ENCODE results near the gene SRRM3.
A peak's percentile ranks its signal among the peaks of the same experiment; 100 is the strongest.
"Not testable (repeated sequence)": the region's sequence is repeated elsewhere in the genome, so short reads cannot be mapped to it uniquely, and the experiment has no call there.

Gene SRRM3

DNA sequence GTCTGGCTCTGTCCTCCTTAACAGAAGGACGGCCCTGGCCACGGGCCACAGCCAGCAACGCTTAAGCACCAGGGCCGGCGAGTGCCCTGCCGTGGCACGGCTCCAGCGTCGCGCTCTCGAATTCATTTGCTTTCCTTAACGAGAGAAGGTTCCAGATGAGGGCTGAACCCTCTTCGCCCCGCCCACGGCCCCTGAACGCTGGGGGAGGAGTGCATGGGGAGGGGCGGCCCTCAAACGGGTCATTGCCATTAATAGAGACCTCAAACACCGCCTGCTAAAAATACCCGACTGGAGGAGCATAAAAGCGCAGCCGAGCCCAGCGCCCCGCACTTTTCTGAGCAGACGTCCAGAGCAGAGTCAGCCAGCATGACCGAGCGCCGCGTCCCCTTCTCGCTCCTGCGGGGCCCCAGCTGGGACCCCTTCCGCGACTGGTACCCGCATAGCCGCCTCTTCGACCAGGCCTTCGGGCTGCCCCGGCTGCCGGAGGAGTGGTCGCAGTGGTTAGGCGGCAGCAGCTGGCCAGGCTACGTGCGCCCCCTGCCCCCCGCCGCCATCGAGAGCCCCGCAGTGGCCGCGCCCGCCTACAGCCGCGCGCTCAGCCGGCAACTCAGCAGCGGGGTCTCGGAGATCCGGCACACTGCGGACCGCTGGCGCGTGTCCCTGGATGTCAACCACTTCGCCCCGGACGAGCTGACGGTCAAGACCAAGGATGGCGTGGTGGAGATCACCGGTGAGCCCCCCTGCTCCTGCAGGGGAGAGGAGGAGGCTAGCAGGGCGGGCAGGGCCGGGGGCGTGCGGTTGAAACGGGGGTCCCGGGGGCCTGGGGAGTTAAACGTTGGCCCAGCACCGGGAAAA, 100.9 kb downstream of the SRRM3 start, which contains the start of gene HSPB1:
TSS of gene HSPB1 (plus strand) at position 327 of the 855 bp plus-strand sequence. CDS start at position 367, 40 bp downstream.
- TF ChIP-seq, protein P1, sequence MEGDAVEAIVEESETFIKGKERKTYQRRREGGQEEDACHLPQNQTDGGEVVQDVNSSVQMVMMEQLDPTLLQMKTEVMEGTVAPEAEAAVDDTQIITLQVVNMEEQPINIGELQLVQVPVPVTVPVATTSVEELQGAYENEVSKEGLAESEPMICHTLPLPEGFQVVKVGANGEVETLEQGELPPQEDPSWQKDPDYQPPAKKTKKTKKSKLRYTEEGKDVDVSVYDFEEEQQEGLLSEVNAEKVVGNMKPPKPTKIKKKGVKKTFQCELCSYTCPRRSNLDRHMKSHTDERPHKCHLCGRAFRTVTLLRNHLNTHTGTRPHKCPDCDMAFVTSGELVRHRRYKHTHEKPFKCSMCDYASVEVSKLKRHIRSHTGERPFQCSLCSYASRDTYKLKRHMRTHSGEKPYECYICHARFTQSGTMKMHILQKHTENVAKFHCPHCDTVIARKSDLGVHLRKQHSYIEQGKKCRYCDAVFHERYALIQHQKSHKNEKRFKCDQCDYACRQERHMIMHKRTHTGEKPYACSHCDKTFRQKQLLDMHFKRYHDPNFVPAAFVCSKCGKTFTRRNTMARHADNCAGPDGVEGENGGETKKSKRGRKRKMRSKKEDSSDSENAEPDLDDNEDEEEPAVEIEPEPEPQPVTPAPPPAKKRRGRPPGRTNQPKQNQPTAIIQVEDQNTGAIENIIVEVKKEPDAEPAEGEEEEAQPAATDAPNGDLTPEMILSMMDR (IDR thresholded peaks at IDR 0.05; ENCODE audit: low read depth, low read length, missing control alignments): no peak
- peak within 1 kb of the TSS; percentile 78 for H3K4me3 ChIP-seq (replicated peaks; ENCODE audit: low read depth, low read length)
- no peak for DNase-seq (ENCODE audit: extremely low read depth, low read depth)

DNA sequence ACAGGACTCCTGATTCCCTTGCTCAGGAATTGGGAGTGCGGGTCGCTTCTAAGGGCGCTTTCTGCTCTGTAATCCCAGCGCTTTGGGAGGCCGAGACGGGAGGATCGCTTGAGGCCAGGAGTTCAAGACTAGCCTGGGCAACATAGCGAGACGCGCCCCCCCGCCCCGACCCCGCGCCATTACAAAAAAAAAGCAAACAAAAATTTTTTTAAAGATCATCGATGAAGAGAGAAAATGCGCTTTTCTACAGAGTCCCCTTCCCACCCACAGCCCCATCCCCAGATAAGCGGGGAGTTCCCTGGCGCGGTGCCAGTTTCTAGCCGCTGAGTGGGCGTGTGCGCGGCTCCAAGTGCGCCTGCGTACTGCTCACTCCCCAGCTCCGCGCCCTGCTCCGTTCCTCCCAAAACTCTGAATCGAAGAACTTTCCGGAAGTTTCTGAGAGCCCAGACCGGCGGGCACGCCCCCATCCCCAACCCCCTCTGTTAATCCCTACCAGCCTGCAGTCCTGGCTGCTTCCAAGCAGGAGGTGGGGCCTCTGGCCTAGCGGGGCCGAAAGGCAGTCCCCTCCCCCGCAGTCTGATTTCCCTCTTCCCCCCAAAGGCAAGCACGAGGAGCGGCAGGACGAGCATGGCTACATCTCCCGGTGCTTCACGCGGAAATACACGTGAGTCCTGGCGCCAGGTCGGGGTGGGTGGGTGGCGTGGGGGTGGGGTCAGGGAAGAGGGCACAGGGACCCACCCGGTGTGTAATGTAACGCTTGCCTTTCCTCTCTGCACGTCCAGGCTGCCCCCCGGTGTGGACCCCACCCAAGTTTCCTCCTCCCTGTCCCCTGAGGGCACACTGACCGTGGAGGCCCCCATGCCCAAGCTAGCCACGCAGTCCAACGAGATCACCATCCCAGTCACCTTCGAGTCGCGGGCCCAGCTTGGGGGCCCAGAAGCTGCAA, 101.8 kb downstream of the SRRM3 start:
- peak overlapping the region; percentile 78 for H3K4me3 ChIP-seq (replicated peaks; ENCODE audit: low read depth, low read length)
- peak; percentile 82 for DNase-seq (ENCODE audit: extremely low read depth, low read depth)
- TF ChIP-seq, protein P1 (IDR thresholded peaks at IDR 0.05; ENCODE audit: low read depth, low read length, missing control alignments): no peak

- peak overlapping the region; percentile 78; the same call in 1 of the 2 replicates for H3K4me3 ChIP-seq (replicated peaks; ENCODE audit: low read depth, low read length)
- no peak for DNase-seq (ENCODE audit: extremely low read depth, low read depth)
Measured at GRCh38 chr7:76304888-76305375, 103.2 kb downstream of the SRRM3 start.

GRCh38 chr7:76308874-76309273, 107.2 kb downstream of the SRRM3 start:
- DNase-seq (ENCODE audit: extremely low read depth, low read depth); H3K4me3 ChIP-seq (replicated peaks; ENCODE audit: low read depth, low read length): not testable (repeated sequence)

More at GRCh38 chr7:76304888-76305375, 103.2 kb downstream of the SRRM3 start:
- TF ChIP-seq, protein P1 (IDR thresholded peaks at IDR 0.05; ENCODE audit: low read depth, low read length, missing control alignments): no peak

- not testable (repeated sequence) for H3K4me3 ChIP-seq (replicated peaks; ENCODE audit: low read depth, low read length); DNase-seq (ENCODE audit: extremely low read depth, low read depth)
Measured at GRCh38 chr7:76309341-76310101, 107.8 kb downstream of the SRRM3 start.

GRCh38 chr7:76310102-76310957, 108.6 kb downstream of the SRRM3 start:
- TF ChIP-seq, protein P1 (IDR thresholded peaks at IDR 0.05; ENCODE audit: low read depth, low read length, missing control alignments): no peak
- DNase-seq (ENCODE audit: extremely low read depth, low read depth): no peak
- H3K4me3 ChIP-seq (replicated peaks; ENCODE audit: low read depth, low read length): no peak overlapping the region

DNA sequence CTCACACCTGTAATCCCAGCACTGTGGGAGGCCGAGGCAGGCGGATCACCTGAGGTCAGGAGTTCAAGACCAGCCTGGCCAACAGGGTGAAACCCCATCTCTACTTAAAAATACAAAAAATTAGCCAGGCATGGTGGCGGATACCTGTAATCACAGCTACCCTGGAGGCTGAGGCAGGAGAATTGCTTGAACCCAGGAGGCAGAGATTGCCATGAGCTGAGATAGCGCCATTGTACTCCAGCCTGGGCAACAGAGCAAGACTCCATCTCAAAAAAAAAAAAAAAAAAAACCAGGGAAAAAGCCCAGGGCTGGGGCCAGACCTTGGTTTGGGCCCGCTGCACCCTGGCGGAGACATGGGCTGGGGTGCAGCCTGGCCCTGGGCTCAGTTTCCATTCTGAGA, 110.1 kb downstream of the SRRM3 start:
- not testable (repeated sequence) for H3K4me3 ChIP-seq (replicated peaks; ENCODE audit: low read depth, low read length); DNase-seq (ENCODE audit: extremely low read depth, low read depth)
